Activated CD8-positive, alpha-beta memory T cell treated with anti-CD3 and anti-CD28 coated beads, Interleukin-2, amount 50 U/mL, for 1 hour (primary cell): Measurements from ENCODE around the gene B3GALT4.
"Not testable (repeated sequence)": the region's sequence is repeated elsewhere in the genome, so short reads cannot be mapped to it uniquely, and the experiment has no call there.

Experiments
- DNase-seq: peaks from one replicate; pipeline ENCODE4 v3.0.0-alpha.2; 2020; ENCODE audit errors: extremely low read depth

B3GALT4 gene, protein sequence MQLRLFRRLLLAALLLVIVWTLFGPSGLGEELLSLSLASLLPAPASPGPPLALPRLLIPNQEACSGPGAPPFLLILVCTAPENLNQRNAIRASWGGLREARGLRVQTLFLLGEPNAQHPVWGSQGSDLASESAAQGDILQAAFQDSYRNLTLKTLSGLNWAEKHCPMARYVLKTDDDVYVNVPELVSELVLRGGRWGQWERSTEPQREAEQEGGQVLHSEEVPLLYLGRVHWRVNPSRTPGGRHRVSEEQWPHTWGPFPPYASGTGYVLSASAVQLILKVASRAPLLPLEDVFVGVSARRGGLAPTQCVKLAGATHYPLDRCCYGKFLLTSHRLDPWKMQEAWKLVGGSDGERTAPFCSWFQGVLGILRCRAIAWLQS

GRCh38 chr6:33276864-33277662, at the start of gene B3GALT4:
Gene B3GALT4 (plus strand): TSS chr6:33277123. CDS start chr6:33277420, 297 bp downstream.
- DNase-seq = no peak

DNA sequence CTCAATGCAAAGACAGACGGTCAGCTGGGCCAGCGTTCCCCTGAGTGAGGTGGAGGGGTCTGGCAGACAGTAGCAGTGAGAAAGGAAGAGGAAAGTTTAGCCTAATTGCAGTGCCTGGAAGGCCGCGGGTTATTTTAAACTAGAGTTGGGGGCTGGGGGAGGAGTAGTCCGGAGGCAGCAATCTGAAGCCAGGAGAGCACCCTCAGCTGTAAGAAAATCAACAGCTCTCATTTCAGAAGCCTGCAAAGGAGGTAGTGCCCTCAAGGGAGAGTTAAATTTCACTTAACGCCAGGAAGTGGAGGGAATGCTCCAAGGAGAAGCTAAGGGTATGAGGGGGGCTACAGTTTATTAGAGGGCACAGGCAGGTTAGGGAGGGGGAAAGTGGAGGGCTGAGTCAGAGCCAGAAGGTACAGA, 41.7 kb upstream of the B3GALT4 start:
- DNase-seq = no peak

- DNase-seq = no peak
Measured at GRCh38 chr6:33236328-33236727, 40.6 kb upstream of the B3GALT4 start.

DNA sequence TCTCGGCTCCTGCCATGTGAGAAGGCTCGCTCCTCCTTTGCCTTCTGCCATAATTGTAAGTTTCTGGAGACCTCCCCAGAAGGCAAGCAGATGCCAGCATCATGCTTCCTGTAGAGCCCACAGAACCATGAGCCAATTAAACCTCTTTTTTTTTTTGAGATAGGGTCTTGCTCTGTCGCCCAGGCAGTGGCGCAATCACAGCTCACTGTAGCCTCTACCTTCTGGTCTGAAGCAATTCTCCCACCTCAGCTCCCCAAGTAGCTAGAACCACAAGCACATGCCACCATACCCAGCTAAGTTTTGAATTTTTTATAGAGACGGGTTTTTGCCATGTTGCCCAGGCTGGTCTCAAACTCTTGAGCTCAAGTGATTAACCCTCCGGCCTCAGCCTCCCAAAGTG, 40.1 kb upstream of the B3GALT4 start:
- DNase-seq = no peak

- no peak for DNase-seq
Measured at GRCh38 chr6:33237741-33238140, 39.2 kb upstream of the B3GALT4 start.

GRCh38 chr6:33241968-33242367, 35.0 kb upstream of the B3GALT4 start:
- no peak for DNase-seq

- DNase-seq = no peak
Measured at GRCh38 chr6:33243476-33243875, 33.4 kb upstream of the B3GALT4 start.

DNA sequence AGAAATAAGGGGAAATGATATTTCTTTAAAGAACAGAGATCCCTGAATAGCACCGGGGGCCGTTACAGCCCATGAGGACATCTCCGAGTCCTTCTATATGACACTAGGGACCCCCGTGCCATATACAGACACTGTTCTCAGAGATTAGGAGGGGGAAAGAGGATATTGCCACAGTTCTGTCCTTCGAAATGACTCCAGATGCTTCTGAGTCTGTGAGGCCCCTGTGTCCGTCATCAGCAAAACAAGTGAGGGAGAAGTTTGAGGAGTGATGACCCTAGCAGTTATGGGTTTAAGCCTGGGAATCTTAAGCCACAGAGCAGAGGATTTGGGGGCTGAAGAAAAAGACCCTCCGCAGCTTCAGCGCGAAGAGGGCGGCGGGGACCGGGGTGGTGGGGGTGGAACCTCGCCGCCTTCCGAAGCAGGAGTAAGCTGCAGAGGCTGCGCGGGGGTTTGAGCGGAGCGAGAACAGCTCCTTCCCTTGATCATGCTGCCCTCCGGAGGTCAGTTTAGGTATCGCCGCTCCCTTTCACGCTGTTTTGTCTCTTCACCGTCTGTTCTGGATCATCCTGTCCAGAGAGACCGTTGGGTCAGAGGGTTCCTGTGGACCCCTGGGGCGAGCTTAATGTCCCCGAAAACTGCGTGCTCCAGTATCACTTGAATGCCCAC, 28.8 kb upstream of the B3GALT4 start:
- DNase-seq = peak; percentile 74

GRCh38 chr6:33248643-33248931, 28.3 kb upstream of the B3GALT4 start:
- DNase-seq = peak; percentile 18

DNA sequence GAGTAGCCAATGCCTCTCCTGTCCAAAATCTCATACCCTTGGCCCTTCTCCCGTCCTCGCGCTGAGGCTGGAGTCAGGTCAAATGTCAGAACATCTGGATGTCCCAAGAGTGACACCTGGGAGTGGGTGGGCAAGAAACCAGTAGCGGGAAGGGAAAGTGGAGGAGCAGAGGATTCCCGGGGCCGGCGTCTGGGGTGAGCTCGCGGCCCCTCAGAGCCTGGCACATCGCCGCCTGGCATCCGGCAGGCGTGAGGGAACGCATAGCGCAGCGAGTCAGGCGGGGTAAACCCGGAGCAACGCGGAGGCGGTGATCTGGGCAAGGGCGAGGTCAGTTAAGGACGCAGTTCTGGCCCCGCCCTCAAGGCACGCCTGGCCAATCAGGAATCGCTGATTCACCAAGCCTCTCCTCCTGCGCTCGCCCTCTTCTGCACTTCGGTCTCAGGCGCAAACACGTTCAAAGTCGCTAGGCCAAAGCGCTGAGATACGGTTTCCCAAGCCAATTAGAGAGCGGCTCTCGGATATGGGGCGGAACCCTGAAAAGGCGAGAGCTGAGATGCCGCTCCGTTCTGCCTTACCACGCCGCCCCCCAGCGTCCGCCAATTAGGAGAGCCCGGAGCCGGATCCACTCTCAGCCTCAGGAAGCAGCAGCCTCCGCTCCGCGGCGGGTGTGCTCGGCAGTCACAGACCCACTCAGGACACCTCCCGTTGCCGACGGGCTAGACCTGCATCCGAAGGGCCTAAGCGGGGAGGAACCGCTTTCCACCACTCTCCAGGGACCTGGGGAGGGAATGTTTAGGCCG, 27.8 kb upstream of the B3GALT4 start:
- peak; percentile 95 for DNase-seq

GRCh38 chr6:33249732-33250630, 26.9 kb upstream of the B3GALT4 start:
- DNase-seq = no peak

- DNase-seq = no peak
Measured at GRCh38 chr6:33250731-33251130, 26.2 kb upstream of the B3GALT4 start.

DNA sequence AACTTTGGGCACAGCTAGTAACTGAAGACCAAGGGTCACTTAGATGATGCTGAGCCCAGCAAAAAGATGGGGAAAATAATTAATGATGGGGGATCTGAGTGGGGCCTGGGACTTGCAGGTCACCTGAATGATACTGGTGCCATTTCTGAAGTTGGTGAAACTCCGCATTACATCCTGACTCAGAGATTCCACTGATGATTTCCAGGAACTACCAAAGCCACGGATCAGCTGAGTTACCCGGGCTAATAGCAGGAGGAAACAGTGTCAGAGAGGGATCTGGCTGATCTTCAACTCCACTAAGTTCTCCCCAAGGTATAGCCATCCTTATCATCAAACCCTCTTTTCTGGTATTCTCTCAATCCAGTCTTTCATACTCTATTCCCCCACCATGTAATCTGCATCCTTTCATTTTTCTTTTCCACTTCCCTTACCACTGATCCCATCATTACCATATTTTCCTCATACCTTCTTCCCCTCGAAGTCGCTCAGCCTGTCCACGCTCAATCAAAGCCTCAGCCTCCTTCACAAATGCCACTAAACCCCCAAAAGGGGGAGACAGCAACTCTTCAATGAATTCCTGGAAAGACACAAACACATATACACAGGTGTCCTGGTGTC, 25.4 kb upstream of the B3GALT4 start:
- no peak for DNase-seq

- no peak for DNase-seq
Measured at GRCh38 chr6:33252759-33253158, 24.2 kb upstream of the B3GALT4 start.

- no peak for DNase-seq
Measured at GRCh38 chr6:33254591-33254990, 22.3 kb upstream of the B3GALT4 start.

GRCh38 chr6:33259032-33259431, 17.9 kb upstream of the B3GALT4 start:
- DNase-seq = no peak

DNA sequence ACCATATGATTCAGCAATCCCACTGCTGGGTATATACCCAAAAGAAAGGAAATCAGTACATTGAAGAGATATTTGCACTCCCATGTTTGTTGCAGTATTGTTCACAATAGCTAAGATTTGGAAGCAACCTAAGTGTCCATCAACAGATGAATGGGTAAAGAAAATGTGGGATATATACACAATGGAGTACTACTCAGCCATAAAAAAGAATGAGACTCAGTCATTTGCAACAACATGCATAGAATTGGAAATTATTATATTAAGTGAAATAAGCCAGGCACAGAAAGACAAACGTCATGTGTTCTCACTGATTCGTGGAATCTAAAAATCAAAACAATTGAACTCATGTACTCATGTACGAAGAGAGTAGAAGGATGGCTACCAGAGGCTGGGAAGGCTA, 14.4 kb upstream of the B3GALT4 start:
- not testable (repeated sequence) for DNase-seq

- no peak for DNase-seq
Measured at GRCh38 chr6:33264015-33264414, 12.9 kb upstream of the B3GALT4 start.

- no peak for DNase-seq
Measured at GRCh38 chr6:33271117-33271467, 5.8 kb upstream of the B3GALT4 start.

GRCh38 chr6:33271468-33272274, 5.3 kb upstream of the B3GALT4 start, which contains the start of the genes RPS18 and VPS52:
Gene RPS18 (plus strand): TSS chr6:33272075. CDS start chr6:33272120, 45 bp downstream.
Gene VPS52 (minus strand): TSS chr6:33271876. CDS start chr6:33271675, 201 bp downstream.
- peak; percentile 96 for DNase-seq
